ENCODE measurements around the gene ANKDD1B. TPM values are rescaled to one million over a fixed set of nuclear protein-coding genes. Genes with fewer than 3 reads are reported as not detected.
A peak's percentile ranks its signal among the peaks of the same experiment; 100 is the strongest.

ANKDD1B gene
- total and polyA plus RNA-seq, 2 of the 8 experiments (the other 6 are each of a cell fraction or from before 2014, with no cell fraction given): 0.08 to 0.22 TPM

DNA sequence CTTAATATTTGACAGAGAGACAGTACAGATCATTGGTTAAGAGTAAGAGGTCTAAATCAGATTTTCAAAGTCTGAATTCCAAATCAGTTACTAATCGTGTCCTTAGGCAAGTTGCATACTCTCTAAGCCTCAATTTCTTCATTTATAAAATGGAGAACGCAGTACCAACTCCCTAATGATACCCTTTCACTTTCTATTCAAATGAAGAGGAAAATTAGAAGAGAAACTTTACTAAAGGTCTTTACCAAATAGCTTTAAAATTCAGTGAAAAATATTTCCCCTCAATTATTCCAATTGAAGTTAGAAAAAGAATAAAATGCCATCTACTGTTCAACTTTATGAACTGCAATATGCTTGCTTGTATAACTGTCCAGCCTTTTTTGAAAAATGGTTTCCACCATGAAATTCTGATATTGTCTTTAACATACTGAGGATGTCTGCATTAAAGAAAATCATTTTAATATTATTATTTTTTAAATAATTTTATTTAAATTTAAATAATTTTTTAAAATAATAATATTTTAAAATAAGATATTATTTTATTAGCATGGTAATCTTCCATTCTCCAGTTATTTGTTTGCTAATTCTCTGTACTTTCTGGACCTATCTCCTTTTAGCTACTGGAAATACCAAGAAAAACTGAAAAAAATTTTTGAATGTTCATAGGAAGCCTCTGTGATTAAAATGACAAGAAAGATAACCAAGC is 70.0 kb downstream of the ANKDD1B start:
- ChIA-PET POLR2A (ENCODE audit: partially characterized antibody) (no interaction called here), CTCF (ENCODE audit: partially characterized antibody) (interaction anchor here (0.6 to 5.0 kb wide), 17 partner anchors 9 to 1323 kb away, joined by 3 to 33 read pairs (median 3); partner anchors contain the start of gene POC5)
- Histone ChIP-seq H3K23ac (ENCODE audit: insufficient read length) (no peak overlapping the region), H3K79me1 (ENCODE audit: low read depth, low read length) (no peaks in the 10 kb centered on the region), H3K27me3 (replicated peaks in 1 of 4; ENCODE audit: control insufficient read depth in 3 of 4, extremely low read depth in 1 of 4, insufficient read depth in 3 of 4, low read length in 3 of 4) (no peaks in the 10 kb centered on the region), H3K4me1 (replicated peaks in 1 of 4; ENCODE audit: control insufficient read depth in 3 of 4, insufficient read depth in 4 of 4, low read length in 3 of 4) (no peaks in the 10 kb centered on the region), H3K9ac (replicated peaks in 1 of 4; ENCODE audit: extremely low read depth in 1 of 4, low read depth in 3 of 4, low read length in 3 of 4) (no peak overlapping the region), H3K4ac (replicated peaks; ENCODE audit: insufficient read length, low read depth, low read length) (no peak overlapping the region), H3K4me2 (ENCODE audit: insufficient read depth in 1 of 2, low read depth in 2 of 2, low read length in 2 of 2) (no peak overlapping the region), H3K56ac (replicated peaks; ENCODE audit: insufficient read length, low read depth, low read length) (no peak overlapping the region), H3K18ac (ENCODE audit: extremely low read depth, low read length) (no peak overlapping the region), H3K79me2 (ENCODE audit: control insufficient read depth in 1 of 2, insufficient read depth in 2 of 2, low read length in 2 of 2) (no peaks in the 10 kb centered on the region), H2BK12ac (ENCODE audit: low read depth, low read length) (no peak overlapping the region), H4K20me1 (replicated peaks in 1 of 2; ENCODE audit: control insufficient read depth in 1 of 2, insufficient read depth in 2 of 2, low read length in 2 of 2) (no peaks in the 10 kb centered on the region), H2BK15ac (ENCODE audit: low read length) (no peak overlapping the region), H4K5ac (ENCODE audit: insufficient read length, low read depth, low read length) (no peak overlapping the region), H3K36me3 (ENCODE audit: control insufficient read depth in 2 of 4, insufficient read depth in 4 of 4, low read length in 3 of 4) (peaks cover 0 to 6% (median 0%) of the 10 kb centered on the region in 4 experiments; a peak in 3 of 8 replicates), H3K23me2 (ENCODE audit: low read depth, low read length) (no peaks in the 10 kb centered on the region), H3K27ac (ENCODE audit: low read depth, low read length) (no peak overlapping the region), H2AFZ (ENCODE audit: low read length) (no peak overlapping the region), H3K4me3 (ENCODE audit: extremely low read depth in 1 of 4, insufficient read depth in 2 of 4, low read depth in 3 of 4, low read length in 4 of 4) (no peak overlapping the region), H3K14ac (ENCODE audit: insufficient read length) (no peak overlapping the region), H3K9me3 (ENCODE audit: insufficient read depth in 2 of 2, low read depth in 1 of 2, low read length in 1 of 2) (no peaks in the 10 kb centered on the region), H2BK120ac (replicated peaks; ENCODE audit: low read depth, low read length) (no peak overlapping the region), H2AK5ac (ENCODE audit: low read depth, low read length) (no peak overlapping the region), H2BK20ac (ENCODE audit: low read length) (no peak overlapping the region), H4K8ac (ENCODE audit: extremely low read depth, insufficient read depth, low read length) (no peak overlapping the region), H2BK5ac (ENCODE audit: low read depth, low read length) (no peak overlapping the region), H4K91ac (replicated peaks; ENCODE audit: insufficient read length, low read length) (no peak overlapping the region)
- WGBS, 2 experiments (ENCODE audit: extremely low coverage in 1 of 2, insufficient coverage in 1 of 2, insufficient read length in 1 of 2, insufficient replicate concordance in 2 of 2, low coverage in 1 of 2, low lambda C conversion rate in 2 of 2, missing lambda C conversion rate in 1 of 2): 83% methylated on average over 2 of the region's 2 CpGs; no CpG with 5 or more reads in 1 of the 2 experiments
- FAIRE-seq: no peak
- no peak for TF ChIP-seq KDM5A (IDR thresholded peaks at IDR 0.05; ENCODE audit: low read length)
- no peak for TF ChIP-seq TBP (IDR thresholded peaks at IDR 0.05; ENCODE audit: low read depth, low read length)
- TF ChIP-seq RAD21 (IDR thresholded peaks at IDR 0.05 in 1 of 2, conservative IDR thresholded peaks at IDR 0.05 in 1 of 2; ENCODE audit: low read depth in 2 of 2, low read length in 2 of 2): peak in 1 of 2 experiments; percentile 38; a peak in 3 of 4 replicates
- no peak for TF ChIP-seq TCF12 (IDR thresholded peaks at IDR 0.05; ENCODE audit: low read depth, low read length)
- no peak for TF ChIP-seq EGR1 (IDR thresholded peaks at IDR 0.05; ENCODE audit: borderline replicate concordance, low read depth, low read length)
- TF ChIP-seq GTF2F1 (IDR thresholded peaks at IDR 0.05; ENCODE audit: borderline replicate concordance, low read depth, low read length): no peak
- TF ChIP-seq, protein P1, sequence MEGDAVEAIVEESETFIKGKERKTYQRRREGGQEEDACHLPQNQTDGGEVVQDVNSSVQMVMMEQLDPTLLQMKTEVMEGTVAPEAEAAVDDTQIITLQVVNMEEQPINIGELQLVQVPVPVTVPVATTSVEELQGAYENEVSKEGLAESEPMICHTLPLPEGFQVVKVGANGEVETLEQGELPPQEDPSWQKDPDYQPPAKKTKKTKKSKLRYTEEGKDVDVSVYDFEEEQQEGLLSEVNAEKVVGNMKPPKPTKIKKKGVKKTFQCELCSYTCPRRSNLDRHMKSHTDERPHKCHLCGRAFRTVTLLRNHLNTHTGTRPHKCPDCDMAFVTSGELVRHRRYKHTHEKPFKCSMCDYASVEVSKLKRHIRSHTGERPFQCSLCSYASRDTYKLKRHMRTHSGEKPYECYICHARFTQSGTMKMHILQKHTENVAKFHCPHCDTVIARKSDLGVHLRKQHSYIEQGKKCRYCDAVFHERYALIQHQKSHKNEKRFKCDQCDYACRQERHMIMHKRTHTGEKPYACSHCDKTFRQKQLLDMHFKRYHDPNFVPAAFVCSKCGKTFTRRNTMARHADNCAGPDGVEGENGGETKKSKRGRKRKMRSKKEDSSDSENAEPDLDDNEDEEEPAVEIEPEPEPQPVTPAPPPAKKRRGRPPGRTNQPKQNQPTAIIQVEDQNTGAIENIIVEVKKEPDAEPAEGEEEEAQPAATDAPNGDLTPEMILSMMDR (IDR thresholded peaks at IDR 0.05; ENCODE audit: control extremely low read depth in 1 of 3, insufficient read depth in 1 of 3, low read depth in 1 of 3, low read length in 3 of 3): peak in 1 of 3 experiments; percentile 32; a peak in 2 of 4 replicates
- TF ChIP-seq, protein P2, sequence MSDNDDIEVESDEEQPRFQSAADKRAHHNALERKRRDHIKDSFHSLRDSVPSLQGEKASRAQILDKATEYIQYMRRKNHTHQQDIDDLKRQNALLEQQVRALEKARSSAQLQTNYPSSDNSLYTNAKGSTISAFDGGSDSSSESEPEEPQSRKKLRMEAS (IDR thresholded peaks at IDR 0.05): no peak
- no peak for TF ChIP-seq TEAD4 (IDR thresholded peaks at IDR 0.05; ENCODE audit: low read depth, low read length)
- no peak for DNase-seq (ENCODE audit: low read depth in 1 of 2, low spot score in 2 of 2)

Measured in H1 (cell line).